Activated CD4-positive, alpha-beta T cell treated with anti-CD3 and anti-CD28 coated beads, Interleukin-10, Interleukin-2, amounts not matched to agents 100 ng/mL and 50 ng/mL, durations not matched to agents 16 hours and 8 hours (primary cell): ENCODE measurements around the gene RNU1-1.
"Not testable (repeated sequence)": the region's sequence is repeated elsewhere in the genome, so short reads cannot be mapped to it uniquely, and the experiment has no call there.

Experiments
- DNase-seq: peaks from one replicate; pipeline ENCODE4 v3.0.0-alpha.2; 2020

RNU1-1 gene

GRCh38 chr1:16514107-16515055 lies at the start of gene RNU1-1:
Gene RNU1-1, minus strand, starts transcription at chr1:16514285.
- peak; percentile 76 for DNase-seq

- DNase-seq, result not testable (repeated sequence)
These were observed 47.0 kb upstream of the RNU1-1 start for GRCh38 chr1:16561035-16561434.

- not testable (repeated sequence) for DNase-seq
These were observed 46.4 kb upstream of the RNU1-1 start for GRCh38 chr1:16560498-16560897.

GRCh38 chr1:16559688-16560087 lies 45.6 kb upstream of the RNU1-1 start:
- DNase-seq, result not testable (repeated sequence)

GRCh38 chr1:16557034-16557433 lies 42.9 kb upstream of the RNU1-1 start:
- not testable (repeated sequence) for DNase-seq

- not testable (repeated sequence) for DNase-seq
These were observed 39.2 kb upstream of the RNU1-1 start for GRCh38 chr1:16553244-16553643.

GRCh38 chr1:16550212-16550918 lies 36.3 kb upstream of the RNU1-1 start:
- DNase-seq, result not testable (repeated sequence)

GRCh38 chr1:16549545-16549944 lies 35.5 kb upstream of the RNU1-1 start:
- not testable (repeated sequence) for DNase-seq

- DNase-seq, result peak; percentile 24
These were observed 33.6 kb upstream of the RNU1-1 start for GRCh38 chr1:16547502-16548241.

GRCh38 chr1:16545682-16546095 lies 31.6 kb upstream of the RNU1-1 start:
- DNase-seq, result peak; percentile 59

- not testable (repeated sequence) for DNase-seq
These were observed 26.4 kb upstream of the RNU1-1 start for GRCh38 chr1:16540421-16540893.

GRCh38 chr1:16537528-16537927 lies 23.4 kb upstream of the RNU1-1 start:
- DNase-seq, result not testable (repeated sequence)

- DNase-seq, result not testable (repeated sequence)
These were observed 22.7 kb upstream of the RNU1-1 start for GRCh38 chr1:16536796-16537195.

- DNase-seq, result not testable (repeated sequence)
These were observed 21.8 kb upstream of the RNU1-1 start for GRCh38 chr1:16535898-16536297.

GRCh38 chr1:16535487-16535886 lies 21.4 kb upstream of the RNU1-1 start:
- not testable (repeated sequence) for DNase-seq

- peak; percentile 82 for DNase-seq
These were observed 20.9 kb upstream of the RNU1-1 start for GRCh38 chr1:16534829-16535456.

GRCh38 chr1:16534239-16534828 lies 20.2 kb upstream of the RNU1-1 start:
- not testable (repeated sequence) for DNase-seq

GRCh38 chr1:16532235-16532991 lies 18.3 kb upstream of the RNU1-1 start:
- DNase-seq, result not testable (repeated sequence)

GRCh38 chr1:16528338-16528737 lies 14.3 kb upstream of the RNU1-1 start:
- not testable (repeated sequence) for DNase-seq

GRCh38 chr1:16525769-16526168 lies 11.7 kb upstream of the RNU1-1 start:
- not testable (repeated sequence) for DNase-seq

GRCh38 chr1:16521679-16522078 lies 7.6 kb upstream of the RNU1-1 start:
- not testable (repeated sequence) for DNase-seq
